ENCODE data around the gene AKNA.

Gene AKNA

DNA sequence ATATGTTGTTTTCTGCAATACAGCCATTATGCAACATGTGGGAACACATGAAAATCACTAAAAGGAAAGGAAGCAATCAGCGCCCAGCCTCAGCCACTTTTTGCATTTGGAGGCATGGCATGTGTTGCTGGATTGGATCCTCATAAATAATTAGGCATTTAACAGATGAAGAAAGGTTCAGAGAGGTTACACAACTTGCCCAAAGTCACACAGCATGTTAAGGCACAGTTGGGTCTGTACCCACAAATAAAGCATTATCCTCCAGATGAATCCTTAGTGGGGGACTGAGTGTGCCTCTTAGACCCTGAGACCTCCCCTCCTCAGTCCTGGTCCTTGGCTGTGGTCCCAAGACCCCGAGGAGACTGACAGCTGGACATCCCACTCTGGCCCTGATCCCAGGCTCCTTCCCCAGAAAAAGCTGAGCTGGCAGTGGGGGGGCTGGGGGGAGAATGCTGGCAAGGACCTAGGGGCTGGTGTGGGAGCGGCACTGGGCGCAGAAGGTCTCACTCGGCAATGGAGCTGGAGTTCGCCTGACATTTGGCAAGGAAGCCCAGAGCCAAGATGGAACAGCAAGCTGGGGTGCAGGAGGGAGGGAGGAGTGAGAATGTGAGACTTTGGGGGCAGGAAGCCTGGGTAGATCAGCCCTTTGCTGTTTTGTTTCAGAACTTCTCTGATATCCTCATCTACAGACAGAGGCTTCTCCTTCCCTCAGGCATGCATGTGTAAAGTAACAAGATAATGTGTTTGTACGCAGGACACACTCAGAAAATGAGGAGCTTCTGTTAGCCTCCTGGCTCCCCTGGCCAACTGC, 6.9 kb upstream of the AKNA start:
- DNase-seq = peak; percentile 14

DNA sequence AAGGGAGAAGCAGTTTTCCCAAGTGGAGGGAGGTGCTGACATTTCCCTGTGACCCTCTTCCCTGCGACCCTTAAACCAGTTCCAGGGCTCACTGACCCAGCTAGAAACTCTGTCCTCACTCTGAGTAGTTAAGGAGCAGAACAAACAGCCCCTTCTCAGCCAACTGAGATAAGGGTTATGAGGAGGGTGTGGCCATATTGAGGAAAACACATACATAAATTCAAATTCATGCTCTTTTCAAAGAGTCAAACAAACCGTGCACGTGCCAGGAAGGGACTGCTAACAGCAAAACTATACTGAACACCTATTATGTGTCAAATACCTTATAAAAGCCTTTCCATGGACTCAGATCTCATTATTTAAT, 4.9 kb upstream of the AKNA start:
- DNase-seq = no peak

DNA sequence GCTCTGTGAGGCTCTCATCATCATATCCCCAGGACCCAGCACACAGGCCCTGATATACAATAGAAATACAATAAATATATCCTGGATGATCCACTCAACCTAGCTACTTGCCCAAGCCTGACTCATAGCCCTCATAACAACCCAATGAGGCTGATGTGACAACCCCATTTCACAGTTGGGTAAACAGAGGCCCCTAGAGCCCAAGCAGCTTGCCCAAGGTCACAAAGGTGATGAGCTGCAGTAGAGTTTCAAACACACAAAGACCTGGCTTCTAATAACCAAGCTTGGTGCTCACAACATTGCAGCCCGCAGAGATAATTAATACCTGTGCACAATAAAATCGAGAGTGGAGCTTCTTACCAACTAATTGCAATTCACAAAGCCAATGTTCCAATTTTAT, 3.2 kb upstream of the AKNA start:
- DNase-seq = no peak

DNA sequence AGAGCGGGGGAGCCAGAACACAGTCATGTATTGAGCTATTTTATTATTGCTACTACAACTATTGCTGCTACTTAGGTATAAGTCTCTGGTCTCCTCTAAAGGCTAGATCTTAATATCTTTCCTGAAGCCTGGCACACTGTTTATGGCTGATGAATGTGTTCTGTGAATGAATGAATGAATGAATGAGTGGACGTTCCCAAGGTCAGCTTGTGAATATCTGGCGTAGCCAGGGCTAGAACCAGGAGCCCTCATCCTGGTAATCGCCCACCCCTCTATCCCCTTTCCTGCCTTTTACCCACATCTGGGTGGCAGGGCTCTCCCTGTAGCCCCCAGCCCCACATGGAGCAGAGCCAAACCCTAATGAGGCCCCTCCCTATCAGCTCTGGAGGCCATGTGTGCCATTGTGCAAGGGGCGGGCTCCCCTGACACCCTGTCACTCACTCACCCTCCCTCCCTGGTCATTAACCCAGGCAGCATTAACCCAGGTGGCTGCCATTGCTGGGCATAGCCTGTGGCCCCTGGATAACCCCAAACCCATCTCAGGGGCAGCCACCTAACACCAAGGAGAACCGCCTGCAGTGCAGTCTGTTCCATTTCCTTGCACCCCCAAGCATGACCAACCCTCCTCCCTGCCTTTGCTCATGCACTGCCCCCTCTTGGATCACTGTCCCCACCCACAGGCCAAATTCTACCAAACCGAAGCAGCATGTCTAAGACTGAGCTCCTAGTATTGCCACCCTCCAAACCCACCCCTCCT, 2.0 kb upstream of the AKNA start:
- DNase-seq = no peak

DNA sequence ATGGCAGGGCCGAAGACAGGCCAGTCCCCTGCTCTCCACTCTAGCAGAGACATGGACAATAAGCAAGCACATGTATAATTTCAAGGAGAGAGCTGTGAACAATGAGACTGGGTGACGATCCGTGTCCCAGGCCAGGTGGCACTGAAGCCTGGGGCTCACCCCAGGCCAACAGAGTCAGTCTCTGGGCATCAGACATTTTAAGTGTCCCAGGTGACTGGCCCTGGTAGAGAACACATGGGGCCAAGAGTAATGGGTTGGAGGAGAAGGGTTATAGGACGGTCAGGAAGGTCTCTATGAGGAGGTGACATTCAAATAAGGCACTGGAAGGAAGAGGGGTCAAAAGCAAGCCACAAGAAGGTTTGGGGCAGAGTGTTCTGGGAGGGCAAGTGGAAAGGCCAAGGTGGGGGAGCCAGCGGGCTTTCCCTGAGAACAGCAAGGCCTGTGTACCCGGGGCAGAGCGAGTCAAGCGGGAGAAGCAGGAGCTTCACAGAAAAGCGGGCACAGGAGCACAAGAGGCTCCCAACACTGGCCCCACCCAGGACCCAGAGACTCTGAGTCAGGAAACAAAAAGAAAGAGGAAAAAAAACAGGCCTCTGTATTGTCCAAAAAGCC, 1.1 kb upstream of the AKNA start:
- DNase-seq = no peak

DNA sequence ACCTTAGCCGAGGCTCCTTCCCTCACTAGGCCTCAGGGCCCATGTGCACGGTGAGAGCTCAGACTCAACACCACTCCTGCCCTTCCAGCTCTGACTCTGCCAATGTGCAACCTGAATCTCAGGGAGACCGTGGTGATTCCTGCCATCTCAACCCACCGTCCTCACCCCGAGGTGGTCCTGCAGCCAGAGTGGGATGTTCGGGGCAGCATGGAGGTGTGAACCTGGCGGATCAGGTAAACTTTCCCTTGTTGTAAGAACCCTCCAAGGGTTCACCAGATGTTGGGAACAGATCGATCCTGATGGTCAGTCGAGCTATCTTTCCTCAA, 538 bp upstream of the AKNA start:
- DNase-seq = no peak

DNA sequence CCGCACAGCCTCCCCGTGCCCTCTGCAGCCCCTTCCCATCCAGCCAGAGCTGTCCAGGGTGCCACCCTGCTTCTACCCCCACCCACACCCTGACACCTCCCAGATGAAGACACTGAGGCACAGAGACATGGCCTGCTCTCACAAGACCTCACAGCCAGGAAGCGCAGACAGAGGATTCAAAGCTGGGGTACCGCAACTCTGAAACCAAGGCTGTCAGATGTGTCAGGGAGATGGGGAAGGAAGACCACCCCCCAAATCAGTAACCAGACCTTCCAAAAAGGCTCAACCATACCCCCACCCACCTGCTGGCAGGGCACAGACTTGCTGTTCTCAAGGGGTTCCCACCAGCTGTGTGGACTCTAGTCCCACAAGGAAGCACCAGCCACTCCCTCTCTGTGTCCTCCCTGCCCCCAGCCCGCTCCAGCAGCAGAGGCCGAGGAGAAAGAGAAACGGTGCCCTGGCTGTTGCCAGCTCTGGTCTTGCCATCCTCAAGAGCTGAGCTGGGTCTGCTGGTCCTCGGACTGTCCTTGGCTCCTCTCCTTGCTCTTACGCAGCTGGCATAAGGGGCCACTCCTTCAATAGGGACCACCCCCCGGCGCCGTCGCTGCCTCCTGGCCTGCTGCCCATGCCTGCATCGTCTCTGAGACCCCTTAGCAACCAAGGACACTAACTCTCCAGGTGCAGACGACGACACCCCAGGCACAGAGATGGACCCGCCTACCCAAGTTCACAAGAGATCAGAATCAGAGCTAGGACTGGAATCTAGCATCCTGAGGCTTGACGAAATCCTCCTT, 699 bp downstream of the AKNA start:
- peak; percentile 49 for DNase-seq

DNA sequence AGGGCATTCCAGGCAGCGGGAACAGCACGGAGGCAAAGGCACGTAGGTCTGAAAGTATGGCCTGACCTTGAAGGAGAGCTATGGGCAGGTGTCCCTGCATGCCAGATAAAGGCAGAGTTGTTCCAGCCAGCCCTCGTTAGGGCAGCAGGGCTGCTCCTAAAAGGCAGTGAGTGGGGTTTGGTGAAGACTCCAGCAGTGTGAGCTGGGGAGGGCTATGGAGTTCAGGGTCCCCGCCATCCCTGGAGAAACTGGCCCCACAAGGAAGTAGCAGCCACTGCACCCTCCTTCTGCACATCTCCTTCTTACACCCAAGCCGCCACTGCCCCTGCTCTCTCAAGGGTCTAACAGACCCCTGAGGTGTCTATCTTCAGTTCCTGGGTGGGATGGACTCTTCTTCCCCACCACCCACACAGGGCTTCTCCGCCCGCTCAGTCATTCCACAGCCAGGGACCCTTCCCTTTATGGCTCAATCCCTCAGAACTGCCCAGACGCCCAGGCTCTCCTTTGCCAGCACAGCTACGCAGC, 1.4 kb downstream of the AKNA start:
- no peak for DNase-seq

DNA sequence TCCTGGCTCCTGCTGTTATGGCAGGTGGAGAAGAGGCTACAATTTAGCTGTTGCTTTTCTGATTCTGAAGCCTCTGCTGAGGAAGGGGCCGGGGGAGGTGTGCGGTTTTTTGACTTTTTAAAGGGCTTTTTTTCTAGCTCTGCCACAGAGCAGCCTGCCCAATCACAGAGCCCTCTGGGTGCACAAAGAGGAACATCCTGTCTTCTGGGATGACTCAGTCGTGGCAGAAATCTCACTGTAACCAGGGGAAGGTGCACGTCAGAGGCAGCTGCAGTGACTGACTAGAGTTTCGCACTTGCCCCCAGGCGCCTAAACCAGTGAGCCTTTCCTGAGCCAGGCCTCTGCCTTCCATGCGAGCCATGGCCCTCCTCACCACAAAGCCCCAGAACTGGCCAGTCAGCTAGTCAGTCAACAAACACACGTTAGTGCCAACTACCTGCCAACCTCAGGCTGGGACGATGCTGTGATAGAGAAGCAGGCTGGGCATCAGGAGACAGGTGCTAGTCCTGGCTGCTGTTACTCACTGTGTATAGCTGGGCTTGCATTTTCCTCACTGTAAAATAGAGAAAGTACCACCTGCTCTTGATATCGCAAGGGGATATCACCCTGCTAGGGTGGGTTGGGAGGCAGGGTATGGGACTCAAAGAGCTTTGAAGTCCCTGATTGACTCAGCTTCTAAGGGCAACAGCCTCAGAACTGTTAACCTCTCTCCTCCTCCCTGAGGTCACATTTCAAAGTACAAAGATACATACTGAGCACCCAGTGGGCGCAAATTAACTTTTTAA, 2.2 kb downstream of the AKNA start:
- peak; percentile 96 for DNase-seq

DNA sequence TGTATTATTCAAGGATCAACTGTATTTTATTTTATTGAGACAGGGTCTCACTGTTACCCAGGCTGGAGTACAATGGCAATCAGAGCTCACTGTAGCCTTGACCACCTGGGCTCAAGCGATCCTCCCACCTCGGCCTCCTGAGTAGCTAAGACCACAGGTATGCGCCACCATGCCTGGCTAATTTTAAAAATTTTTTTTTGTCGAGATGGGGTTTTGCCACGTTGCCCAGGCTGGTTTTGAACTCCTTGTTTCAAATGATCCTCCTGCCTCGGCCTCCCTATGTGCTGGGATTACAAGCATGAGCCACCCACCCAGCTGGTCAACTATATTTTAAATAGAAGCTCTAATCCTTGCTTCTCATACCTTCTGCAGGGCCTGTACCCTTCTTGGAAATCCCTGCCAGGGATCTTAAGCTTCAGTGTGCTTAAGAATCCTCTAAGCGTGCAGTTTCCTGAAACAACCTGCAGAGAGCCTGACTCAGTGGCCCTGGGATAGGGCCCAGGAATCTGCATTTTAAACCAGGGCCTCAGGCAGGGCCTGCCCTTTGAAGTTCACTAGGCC, 2.9 kb downstream of the AKNA start:
- DNase-seq = no peak

DNA sequence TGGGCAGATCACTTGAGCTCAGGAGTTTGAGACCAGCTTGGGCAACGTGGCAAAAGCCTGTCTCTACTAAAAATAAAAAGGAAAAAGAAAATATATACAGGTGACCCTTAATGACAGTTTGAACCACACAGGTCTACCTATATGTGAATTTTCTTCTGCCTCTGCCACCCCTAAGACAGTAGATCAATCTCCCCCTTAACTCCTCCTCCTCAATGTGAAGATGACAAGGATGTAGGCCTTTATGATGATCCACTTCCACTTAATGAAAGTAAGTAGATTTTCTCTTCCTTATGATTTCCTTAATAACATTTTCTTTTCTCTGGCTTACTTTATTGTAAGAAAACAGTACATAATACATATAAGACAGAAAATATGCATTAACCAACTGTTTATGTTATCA, 3.4 kb downstream of the AKNA start:
- no peak for DNase-seq

DNA sequence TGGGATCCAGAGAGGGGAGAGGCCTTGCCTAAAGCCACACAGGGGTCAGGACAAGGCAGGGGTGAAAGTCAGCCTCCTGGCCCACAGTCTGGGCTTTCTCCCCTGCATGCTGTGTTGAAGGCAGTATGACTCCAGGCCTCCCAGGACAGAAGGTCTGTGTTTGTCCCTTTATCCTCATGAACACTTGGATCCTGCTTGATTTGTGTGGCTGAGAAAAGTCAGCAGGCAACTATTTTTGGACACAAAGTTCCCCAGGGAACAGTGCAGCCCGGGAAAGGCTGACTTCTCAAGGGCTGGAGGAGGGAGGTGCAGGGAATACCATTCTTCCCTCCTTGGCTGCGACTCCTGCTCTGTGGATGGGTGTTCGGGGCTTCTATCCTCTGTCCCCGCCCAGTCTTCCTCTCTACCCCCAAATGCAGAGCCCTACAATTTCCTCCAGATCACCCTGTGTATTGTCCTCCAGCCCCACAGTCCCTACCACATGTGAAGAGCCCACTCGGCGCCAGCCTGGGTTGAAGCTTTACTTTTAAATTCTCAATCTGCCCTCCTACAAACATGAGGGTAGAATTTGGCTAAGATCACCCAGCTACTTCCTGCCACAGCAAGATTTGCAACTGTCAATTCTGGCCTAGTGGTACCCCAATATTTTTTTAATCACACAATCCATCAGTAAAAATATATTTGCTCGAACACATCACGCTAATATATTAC, 4.1 kb downstream of the AKNA start:
- no peak for DNase-seq

DNA sequence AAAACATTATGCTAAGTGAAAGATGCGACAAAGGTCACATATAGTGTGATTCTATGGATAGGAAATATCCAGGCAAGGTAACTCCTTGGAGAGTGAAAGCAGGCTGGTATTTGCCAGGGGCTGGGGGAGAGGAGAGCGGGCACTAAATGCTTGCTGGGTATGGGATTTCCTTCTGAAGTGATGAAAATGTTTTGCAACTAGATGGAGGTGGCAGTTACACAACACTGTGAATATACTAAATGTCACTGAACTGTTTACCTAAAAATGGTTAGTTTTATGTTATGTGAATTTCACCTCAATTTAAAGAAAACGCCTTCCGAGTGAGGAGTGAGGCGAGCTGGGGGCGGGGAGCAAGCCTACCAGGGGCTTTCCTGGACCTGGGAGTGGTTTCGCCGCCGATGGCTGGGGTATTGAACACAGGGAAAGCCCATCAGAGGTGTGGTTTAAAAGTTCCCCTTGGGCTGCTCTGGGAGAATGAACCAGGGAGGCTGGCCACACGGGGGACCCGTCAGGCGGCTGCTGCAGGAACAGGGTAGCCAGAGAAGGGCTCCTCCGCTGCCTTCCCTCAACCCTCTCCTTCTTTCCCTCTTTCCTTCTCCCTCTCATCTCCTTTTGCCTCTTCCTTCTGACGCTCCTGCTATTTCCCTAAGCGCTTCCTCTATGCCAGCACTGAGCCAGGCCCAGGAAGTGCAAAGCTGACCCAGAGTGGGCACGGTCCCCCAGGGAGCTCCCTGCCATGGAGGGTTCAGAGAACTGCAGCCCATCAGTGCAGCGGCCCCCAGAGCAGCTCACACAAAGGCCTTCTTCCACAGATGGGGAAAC, 4.9 kb downstream of the AKNA start:
- DNase-seq = peak; percentile 53

DNA sequence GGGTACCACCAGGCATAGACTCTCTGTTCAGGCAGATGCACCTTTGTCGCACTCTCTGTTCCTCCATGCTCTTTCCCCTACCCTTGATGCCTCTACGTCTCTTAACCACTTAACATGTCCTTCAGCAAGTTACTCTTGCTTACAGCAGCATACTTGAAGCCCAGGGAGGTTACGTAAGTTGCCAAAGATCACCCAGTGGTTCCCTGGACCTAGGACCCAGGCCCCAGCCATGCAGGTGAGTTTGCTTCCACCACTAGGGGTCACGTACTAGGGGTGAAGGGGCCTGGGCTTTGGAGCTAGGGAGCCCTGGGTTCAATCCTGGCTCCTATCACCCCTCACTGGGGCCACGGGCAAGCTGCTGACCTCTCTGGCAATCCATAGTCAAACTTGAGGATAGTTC, 8.9 kb downstream of the AKNA start:
- DNase-seq = no peak

DNA sequence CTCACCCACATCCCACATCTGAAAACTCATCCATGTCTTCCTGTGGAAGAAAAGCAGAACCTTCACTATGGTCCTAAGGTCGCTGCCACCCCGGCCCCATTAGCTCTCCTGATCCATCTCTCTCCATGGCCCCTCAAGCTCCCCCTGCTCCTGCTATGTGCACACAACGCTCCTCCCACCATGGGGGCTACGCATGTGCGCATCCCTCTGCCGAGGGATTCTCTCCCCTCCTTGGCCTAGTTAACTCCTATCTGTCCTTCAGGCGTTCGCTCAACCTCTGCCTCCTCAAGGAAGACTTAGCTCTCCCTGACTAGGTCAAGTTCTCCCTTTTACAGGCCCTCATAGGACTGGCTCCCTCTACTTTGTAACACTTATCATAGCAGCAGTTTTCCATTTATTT, 9.8 kb downstream of the AKNA start:
- no peak for DNase-seq

DNA sequence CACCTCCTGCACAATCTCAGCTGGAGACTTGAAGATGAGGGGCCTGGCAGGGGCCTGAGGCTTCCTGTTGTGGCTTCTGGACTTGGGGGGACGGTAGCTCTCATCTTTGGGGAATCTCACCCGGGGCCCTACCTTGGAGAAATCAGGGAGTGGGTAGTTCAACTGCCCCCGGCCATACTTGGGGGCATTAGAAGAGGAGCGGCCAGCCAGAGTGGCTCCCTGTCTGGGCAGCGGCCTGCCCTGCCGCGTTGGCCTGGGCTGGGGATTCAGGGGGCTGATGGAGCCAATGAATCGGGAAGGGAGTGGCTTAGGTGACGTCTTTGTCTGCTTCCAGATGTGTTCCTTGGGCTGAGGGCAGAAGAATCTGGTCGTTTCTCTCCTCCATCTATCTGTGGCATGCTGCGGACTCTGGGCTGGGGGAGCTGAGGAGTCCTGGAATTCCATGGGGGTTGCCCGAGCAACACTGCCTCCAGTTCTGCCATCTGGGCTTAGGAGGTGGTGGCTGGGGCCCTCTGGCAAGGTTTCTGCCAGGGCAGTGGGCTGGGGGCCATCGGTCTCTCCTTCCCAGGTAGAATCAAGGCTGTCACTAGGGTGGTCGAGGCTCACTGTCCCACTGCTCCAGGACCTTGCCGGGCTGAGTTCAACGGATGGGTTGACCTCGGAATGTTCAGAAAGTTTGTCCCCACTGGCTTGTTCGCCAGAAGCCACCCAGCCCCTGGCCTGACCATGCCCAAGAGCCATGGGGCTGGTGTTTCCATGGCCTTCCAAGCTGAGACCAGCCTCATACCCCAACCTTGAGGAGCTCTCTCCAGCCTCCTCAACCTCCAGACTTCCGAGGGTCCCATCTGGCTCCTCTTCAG, 11.0 kb downstream of the AKNA start:
- no peak for DNase-seq

DNA sequence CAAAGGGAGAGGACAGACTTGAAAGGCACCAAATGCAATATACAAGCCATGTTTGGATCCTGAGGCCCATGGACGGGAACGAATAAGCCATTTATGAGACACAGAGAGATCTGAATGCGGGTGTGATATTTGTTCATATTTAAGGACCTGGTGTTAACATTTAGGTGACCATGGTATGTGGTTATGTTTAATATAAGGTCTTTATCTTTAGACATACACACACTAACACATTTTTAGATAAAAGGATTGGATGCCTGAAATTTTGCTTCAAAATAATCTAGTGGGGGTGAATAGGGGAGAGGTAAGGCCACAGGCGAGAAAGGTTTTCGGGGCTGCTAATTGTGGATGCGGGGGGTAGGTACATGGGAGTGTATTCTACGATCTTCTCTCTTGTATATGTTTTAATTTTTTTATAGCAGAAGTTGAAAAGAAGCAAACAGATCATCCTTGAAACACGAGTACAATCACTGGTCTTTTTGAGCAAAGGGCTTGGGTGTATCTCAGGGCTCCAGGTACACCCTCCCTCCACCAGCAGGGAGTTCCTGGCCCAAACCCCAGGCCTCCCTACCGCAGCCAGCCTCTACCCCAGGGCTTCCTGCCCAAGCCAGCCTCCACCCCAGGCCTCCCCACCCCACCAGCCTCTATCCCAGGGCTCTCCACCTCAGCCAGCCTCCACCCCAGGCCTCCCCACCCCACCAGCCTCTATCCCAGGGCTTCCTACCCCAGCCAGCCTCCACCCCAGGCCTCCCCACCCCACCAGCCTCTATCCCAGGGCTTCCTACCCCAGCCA, 12.2 kb downstream of the AKNA start:
- DNase-seq = no peak

DNA sequence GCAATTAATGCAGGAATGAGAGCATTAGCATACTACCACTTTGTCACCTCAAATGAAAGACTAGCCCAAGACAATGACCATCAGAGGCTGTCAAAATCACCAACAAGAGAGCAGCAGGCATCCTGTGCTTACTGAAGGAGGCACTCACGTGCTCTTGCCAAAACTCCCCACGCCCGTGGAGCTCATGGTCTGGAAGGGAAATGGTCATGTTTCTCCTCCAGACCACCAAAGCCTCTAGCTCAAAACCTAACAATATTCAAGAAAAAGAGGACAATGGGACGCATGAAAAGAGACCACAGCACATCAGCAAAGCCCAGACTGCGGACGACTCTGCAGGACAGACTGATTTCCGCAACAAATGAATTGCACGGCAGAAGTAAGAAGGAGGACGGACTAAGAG, 12.8 kb downstream of the AKNA start:
- no peak for DNase-seq
